Transverse colon (tissue), 4 donors: ENCODE measurements around the gene ATG2A. TPM values are rescaled to one million over a fixed set of nuclear protein-coding genes. Genes with fewer than 3 reads are reported as not detected.

Experiments used
- DNase-seq: peaks from one replicate; pipeline ENCODE4 v3.0.0-alpha.2; 2019
- H3K27ac ChIP-seq, 4 donors: fragments of 200-600 bp; sonication (generic); 2 replicates each; pipeline ENCODE4 v1.5.1; 2016 to 2018; ENCODE audit warnings: inconsistent platforms in 4 of 4
- H3K27me3 ChIP-seq: fragments of 200-600 bp; sonication (generic); 2 replicates; pipeline ENCODE4 v1.5.1; 2017; ENCODE audit warnings: inconsistent platforms
- H3K36me3 ChIP-seq, 4 donors: fragments of 200-600 bp; sonication (generic); 2 replicates each; pipeline ENCODE4 v1.5.1; 2017 to 2019; ENCODE audit warnings: inconsistent platforms in 4 of 4
- H3K4me1 ChIP-seq, 4 donors: fragments of 200-600 bp; sonication (generic); 2 replicates each; pipeline ENCODE4 v1.5.1; 2017 to 2020; ENCODE audit warnings: inconsistent platforms in 4 of 4
- H3K4me3 ChIP-seq, 4 donors: fragments of 200-600 bp; sonication (generic); 1 replicate in 1 of 4; 2 replicates in 3 of 4; pipeline versions ENCODE4 v1.5.1 to v1.6.1; 2017 to 2019; ENCODE audit warnings: inconsistent platforms in 4 of 4
- H3K9me3 ChIP-seq, 2 donors: fragments of 200-600 bp; sonication (generic); 2 replicates each; pipeline ENCODE4 v1.5.1; 2017 to 2019; ENCODE audit warnings: inconsistent platforms in 2 of 2
- CTCF ChIP-seq, 5 experiments: fragments of 200-600 bp in 3 of 5; fragments of 450-650 bp in 2 of 5; sonication (generic) in 3 of 5; IDR thresholded peaks; 1 replicate in 2 of 5; 2 replicates in 3 of 5; pipeline ENCODE4 v1.5.1; 2016 to 2017; ENCODE audit warnings: antibody characterized with exemption in 5 of 5, inconsistent platforms in 3 of 5, mild to moderate bottlenecking in 2 of 5, moderate library complexity in 1 of 5
- EP300 ChIP-seq: sonication (generic); formaldehyde crosslinking; IDR thresholded peaks from one replicate; pipeline ENCODE4 v1.6.1; 2017; ENCODE audit warnings: antibody characterized with exemption, low read depth
- POLR2A ChIP-seq: fragments of 450-650 bp; IDR thresholded peaks from one replicate; pipeline ENCODE4 v1.6.1; 2016; ENCODE audit warnings: antibody characterized with exemption, mild to moderate bottlenecking, moderate library complexity
- POLR2AphosphoS5 ChIP-seq, 3 donors: sonication (generic); formaldehyde crosslinking; IDR thresholded peaks; one replicate each; pipeline ENCODE4 v1.6.1; 2016; ENCODE audit warnings: antibody characterized with exemption in 3 of 3
- WGBS, 2 donors: methylation state at CpG; one replicate each; pipeline ENCODE4 v1.1.5; 2018; ENCODE audit warnings: low coverage in 1 of 2; 5-methylcytosine and 5-hydroxymethylcytosine counted together
- in situ Hi-C, 4 donors: fragments of 200-750 bp; cut with MboI; loops; one replicate each; pipeline versions ENCODE4 v1.15.0 to v1.15.1; 2017; ENCODE audit warnings: low sequenced_read_pairs in 3 of 4, low pct_ligation_motif_present in 1 of 4, low pct_unique_long_range_greater_than_20kb in 1 of 4
- intact Hi-C: fragments of 100-400 bp; cut with DNase I; formaldehyde crosslinking; loops from one replicate; pipeline ENCODE4 v1.15.1; 2023; ENCODE audit warnings: low total_unique reads
- total RNA-seq, 4 donors: library from RNA; depleted of rRNA; stranded (reverse); fragments of >200 nt; gene quantifications; one replicate each; pipeline ENCODE4 v1.1.0, GENCODE V29; 2016

ATG2A gene
- total RNA-seq, 4 donors from 2014 or later = 30.1 to 82.3 (median 46.4) TPM

DNA sequence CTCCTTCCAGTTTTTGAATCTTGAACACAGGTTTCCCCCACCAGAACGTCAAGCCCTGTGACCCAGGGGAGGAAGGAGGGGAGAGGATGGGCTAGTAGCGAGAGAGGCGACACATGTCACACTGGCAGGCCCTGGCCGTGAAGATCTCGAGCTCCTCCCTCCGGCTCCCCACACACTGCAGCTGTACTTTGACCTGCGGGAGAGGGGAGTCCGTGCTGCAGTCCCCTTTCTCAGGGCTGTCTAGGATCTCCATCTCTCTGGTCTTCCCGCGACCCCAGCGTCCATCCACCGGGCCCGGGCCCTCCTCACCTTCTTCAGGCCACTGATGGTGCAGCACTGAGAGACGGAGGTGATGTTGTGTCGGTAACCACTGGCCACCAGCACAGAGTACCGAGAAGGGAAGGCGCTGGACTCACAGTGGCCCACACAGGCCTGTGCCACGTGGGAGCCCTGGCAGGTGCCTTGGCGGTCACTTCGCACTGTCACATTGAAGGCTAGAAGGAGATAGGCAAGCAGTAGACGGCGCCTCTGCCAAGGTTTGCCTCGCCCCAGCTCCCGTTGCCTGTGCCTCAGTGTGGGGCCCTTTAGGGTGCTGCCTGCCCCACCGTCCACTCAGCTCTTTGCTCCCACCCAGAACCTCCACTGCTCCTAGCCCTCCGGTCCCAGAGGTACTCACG lies 17.8 kb upstream of the ATG2A start:
- H3K9me3 ChIP-seq = no peaks in the 10 kb centered on the region
- DNase-seq = no peak
- intact Hi-C loops = no loop called here
- peaks cover 0 to 23% (median 8%) of the 10 kb centered on the region in 4 donors for H3K36me3 ChIP-seq
- 82% methylated on average over 25 of the region's 27 CpGs; no CpG with 5 or more reads in 1 of the 2 donors for WGBS, 2 donors
- H3K4me3 ChIP-seq = no peak overlapping the region
- in situ Hi-C loops = no loop called here
- H3K4me1 ChIP-seq = no peaks in the 10 kb centered on the region
- H3K27ac ChIP-seq = no peak overlapping the region
- H3K27me3 ChIP-seq = no peaks in the 10 kb centered on the region
- TF ChIP-seq POLR2A (no peak), EP300 (no peak), CTCF (IDR thresholded peaks at IDR 0.05) (no peak), POLR2AphosphoS5 (IDR thresholded peaks at IDR 0.05) (no peak)

DNA sequence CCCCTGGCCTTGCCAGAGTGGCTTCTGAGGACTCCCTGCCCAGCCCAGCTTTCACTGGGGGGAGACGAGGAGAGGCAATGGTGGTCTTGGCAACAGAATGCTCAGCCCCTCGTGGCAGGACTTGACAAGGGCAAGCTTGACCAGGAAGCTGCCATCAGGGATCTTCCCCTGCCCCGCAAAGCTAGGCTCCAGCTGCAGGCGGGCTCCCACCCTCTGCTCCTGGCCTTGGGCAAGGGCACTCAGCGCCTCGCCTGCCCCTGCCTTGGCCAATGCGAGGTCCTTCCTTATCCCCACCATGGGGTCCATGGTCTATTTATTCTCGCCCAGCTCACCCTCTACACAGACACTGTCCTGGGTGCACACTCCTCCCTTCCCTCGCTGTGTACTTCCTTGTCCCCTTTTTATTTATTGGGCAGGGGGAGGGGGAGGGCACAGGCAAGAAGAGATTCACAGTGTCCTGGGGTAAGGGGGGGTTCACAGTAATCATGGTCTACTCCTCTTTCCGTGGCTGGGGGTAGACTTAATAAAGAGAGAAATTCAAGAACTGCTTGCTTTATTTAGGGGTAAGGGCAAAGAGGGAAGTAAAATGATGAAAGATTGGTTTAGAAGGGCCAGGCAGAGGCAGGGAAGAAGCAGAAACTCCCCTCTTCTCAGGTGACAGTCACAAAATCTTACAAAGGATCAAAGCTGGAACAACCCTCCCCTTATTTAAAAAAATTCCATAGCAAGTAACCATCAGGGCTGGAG lies 17.1 kb upstream of the ATG2A start:
- Histone ChIP-seq H3K27ac (no peak overlapping the region), H3K4me3 (no peak overlapping the region), H3K9me3 (no peaks in the 10 kb centered on the region), H3K36me3 (peaks cover 0 to 23% (median 11%) of the 10 kb centered on the region in 4 donors), H3K27me3 (no peaks in the 10 kb centered on the region), H3K4me1 (no peaks in the 10 kb centered on the region)
- TF ChIP-seq EP300 = no peak
- no peak for TF ChIP-seq CTCF (IDR thresholded peaks at IDR 0.05)
- no peak for TF ChIP-seq POLR2AphosphoS5 (IDR thresholded peaks at IDR 0.05)
- no peak for TF ChIP-seq POLR2A
- 87 to 92% methylated on average over 6 to 10 of the region's 10 CpGs for WGBS, 2 donors
- intact Hi-C loops = no loop called here
- in situ Hi-C loops = no loop called here
- DNase-seq = no peak

- Histone ChIP-seq H3K9me3 (no peaks in the 10 kb centered on the region), H3K27ac (no peak overlapping the region), H3K4me3 (no peak overlapping the region), H3K27me3 (no peaks in the 10 kb centered on the region), H3K36me3 (peaks cover 0 to 24% (median 12%) of the 10 kb centered on the region in 4 donors), H3K4me1 (no peaks in the 10 kb centered on the region)
- in situ Hi-C loops = no loop called here
- intact Hi-C loops = no loop called here
- DNase-seq = no peak
- TF ChIP-seq POLR2AphosphoS5 (IDR thresholded peaks at IDR 0.05) (no peak), CTCF (IDR thresholded peaks at IDR 0.05) (no peak), EP300 (no peak)
- 83 to 86% methylated on average over 4 to 10 of the region's 12 CpGs for WGBS, 2 donors
Observed at GRCh38 chr11:64933213-64933934, 16.4 kb upstream of the ATG2A start.

GRCh38 chr11:64932324-64932723 lies 15.3 kb upstream of the ATG2A start:
- H3K27ac ChIP-seq = no peak overlapping the region
- TF ChIP-seq POLR2AphosphoS5 (IDR thresholded peaks at IDR 0.05) = no peak
- no peak for TF ChIP-seq CTCF (IDR thresholded peaks at IDR 0.05)
- H3K4me3 ChIP-seq = no peak overlapping the region
- peaks cover 0 to 26% (median 12%) of the 10 kb centered on the region in 4 donors for H3K36me3 ChIP-seq
- no peaks in the 10 kb centered on the region for H3K9me3 ChIP-seq
- no peaks in the 10 kb centered on the region for H3K4me1 ChIP-seq
- in situ Hi-C loops (no loop called here), intact Hi-C loops (no loop called here)
- 71 to 88% methylated on average over 3 to 5 of the region's 5 CpGs for WGBS, 2 donors
- DNase-seq = no peak
- H3K27me3 ChIP-seq = no peaks in the 10 kb centered on the region
